HG03575 (cell line): ENCODE measurements around the gene BRI3BP.
"Not testable (repeated sequence)": the region's sequence is repeated elsewhere in the genome, so short reads cannot be mapped to it uniquely, and the experiment has no call there.

Source experiments
- ATAC-seq: cut with Tn5 transposase; IDR thresholded peaks from one replicate; pipeline ENCODE4 v1.9.1; 2021; ENCODE audit not compliant: unreplicated experiment, insufficient number of reproducible peaks, low FRiP score; ENCODE audit errors: extremely low read depth

The BRI3BP gene

GRCh38 chr12:125056306-125056705 lies 62.9 kb downstream of the BRI3BP start:
- no peak for ATAC-seq

GRCh38 chr12:125057708-125058107 lies 64.3 kb downstream of the BRI3BP start:
- no peak for ATAC-seq

- no peak for ATAC-seq
These were observed 67.8 kb downstream of the BRI3BP start for GRCh38 chr12:125061229-125061628.

- not testable (repeated sequence) for ATAC-seq
These were observed 70.1 kb downstream of the BRI3BP start for GRCh38 chr12:125063522-125063921.

- ATAC-seq, result no peak
These were observed 71.0 kb downstream of the BRI3BP start for GRCh38 chr12:125064492-125064891.

GRCh38 chr12:125065021-125065918 lies 71.8 kb downstream of the BRI3BP start, which contains the start of gene AACS:
AACS (plus strand) TSS chr12:125065435; CDS start chr12:125065585, 150 bp downstream.
- ATAC-seq, result no peak

GRCh38 chr12:125065919-125066570 lies 72.6 kb downstream of the BRI3BP start:
- ATAC-seq, result no peak

- no peak for ATAC-seq
These were observed 74.9 kb downstream of the BRI3BP start for GRCh38 chr12:125068391-125068790.

- no peak for ATAC-seq
These were observed 76.2 kb downstream of the BRI3BP start for GRCh38 chr12:125069616-125070015.

GRCh38 chr12:125070112-125070511 lies 76.7 kb downstream of the BRI3BP start:
- ATAC-seq, result no peak

- no peak for ATAC-seq
These were observed 77.4 kb downstream of the BRI3BP start for GRCh38 chr12:125070661-125071390.

GRCh38 chr12:125071456-125071855 lies 78.0 kb downstream of the BRI3BP start:
- no peak for ATAC-seq

- no peak for ATAC-seq
These were observed 79.1 kb downstream of the BRI3BP start for GRCh38 chr12:125072496-125072895.

- not testable (repeated sequence) for ATAC-seq
These were observed 80.8 kb downstream of the BRI3BP start for GRCh38 chr12:125074294-125074693.

- ATAC-seq, result no peak
These were observed 82.7 kb downstream of the BRI3BP start for GRCh38 chr12:125076103-125076502.

GRCh38 chr12:125079084-125079483 lies 85.6 kb downstream of the BRI3BP start:
- ATAC-seq, result no peak

- ATAC-seq, result no peak
These were observed 86.5 kb downstream of the BRI3BP start for GRCh38 chr12:125079648-125080645.
